HCT116 (cell line): ENCODE results near the gene SPP2. TPM values are rescaled to one million over a fixed set of nuclear protein-coding genes. Genes with fewer than 3 reads are reported as not detected.

Experiments used
- ATAC-seq: fragments of 200-7000 bp; cut with Tn5 transposase; 2 replicates; pipeline ENCODE4 v1.9.1; 2020; ENCODE audit warnings: mild to moderate bottlenecking, moderate library complexity
- BruUV-seq: library from RNA; stranded (reverse); fragments of 400-500 nt; replicated peaks from 2 replicates; lab custom pipeline; 2021; lab: Mats Ljungman, UMichigan
- CTCF ChIA-PET: fragments of 300-600 bp; sonication (Branson Sonifier 250); formaldehyde crosslinking; loops from one replicate; lab custom pipeline; 2021; ENCODE audit warnings: antibody characterized with exemption; lab: Charles Lee
- POLR2A ChIA-PET: fragments of 300-600, 350-600 bp; sonication (Branson Sonifier 250); formaldehyde crosslinking; loops from one replicate; lab custom pipeline; 2021; ENCODE audit warnings: antibody characterized with exemption; lab: Charles Lee
- RAD21 ChIA-PET, 2 experiments: fragments of 300-600 bp; sonication (Branson Sonifier 250); formaldehyde crosslinking; loops; one replicate each; lab custom pipeline; 2023; ENCODE audit warnings: low total read pairs in 2 of 2; ENCODE audit not compliant: uncharacterized antibody in 2 of 2, unreplicated experiment in 2 of 2, low non-redundant PET in 1 of 2; lab: Charles Lee
- DNase-seq: peaks from one replicate; pipeline ENCODE4 v3.0.0-alpha.2; 2010; ENCODE audit warnings: low read depth, low spot score
- H2AFZ ChIP-seq: fragments of 200-600 bp; shearing (Covaris generic), sonication (generic); 2 replicates; pipeline ENCODE4 v1.6.1; 2017; ENCODE audit warnings: low read depth, mixed run types, mixed read lengths, antibody characterized with exemption, low read length; ENCODE audit not compliant: poor library complexity, severe bottlenecking
- H3K27ac ChIP-seq: 2 replicates; pipeline ENCODE4 v1.5.1; 2012; ENCODE audit warnings: low read depth, low read length
- H3K27me3 ChIP-seq: fragments of 200-600 bp; sonication (generic); 2 replicates; pipeline ENCODE4 v1.6.1; 2016; ENCODE audit warnings: mixed run types, low read length, mixed read lengths; ENCODE audit not compliant: insufficient read depth
- H3K36me3 ChIP-seq, 2 experiments: fragments of 200-500 bp in 1 of 2; fragments of 200-600 bp in 1 of 2; sonication (Bioruptor generic) in 1 of 2; sonication (generic) in 1 of 2; 2 replicates each; pipeline versions ENCODE4 v1.5.1 to v1.6.1; 2014 to 2016; ENCODE audit warnings: low read length in 2 of 2, inconsistent platforms in 1 of 2, mixed read lengths in 1 of 2, mixed run types in 1 of 2; ENCODE audit not compliant: insufficient read depth in 2 of 2, control insufficient read depth in 1 of 2
- H3K4me1 ChIP-seq, 2 experiments: fragments of 200-600 bp in 1 of 2; sonication (generic) in 1 of 2; 2 replicates each; pipeline versions ENCODE4 v1.5.1 to v1.6.1; 2012 to 2017; ENCODE audit warnings: low read length in 2 of 2, inconsistent platforms in 1 of 2, mild to moderate bottlenecking in 1 of 2, mixed read lengths in 1 of 2, mixed run types in 1 of 2, moderate library complexity in 1 of 2; ENCODE audit not compliant: insufficient read depth in 2 of 2, control insufficient read depth in 1 of 2
- H3K4me2 ChIP-seq: fragments of 200-600 bp; sonication (generic); 2 replicates; pipeline ENCODE4 v1.6.1; 2017; ENCODE audit warnings: mixed run types, low read length, mixed read lengths
- H3K4me3 ChIP-seq, 2 experiments: fragments of 200-600 bp in 1 of 2; sonication (generic) in 1 of 2; replicated peaks in 1 of 2; 2 replicates each; pipeline ENCODE4 v1.5.1; 2011 to 2016; ENCODE audit warnings: low read length in 2 of 2, control low read depth in 1 of 2, low read depth in 1 of 2, mild to moderate bottlenecking in 1 of 2, mixed read lengths in 1 of 2, mixed run types in 1 of 2
- H3K79me2 ChIP-seq: fragments of 200-600 bp; sonication (generic); 2 replicates; pipeline ENCODE4 v1.6.1; 2017; ENCODE audit warnings: mild to moderate bottlenecking, mixed run types, low read length, moderate library complexity, mixed read lengths; ENCODE audit not compliant: insufficient read depth
- H3K9ac ChIP-seq: fragments of 200-600 bp; sonication (generic); 2 replicates; pipeline ENCODE4 v1.6.1; 2016; ENCODE audit warnings: low read length, mixed read lengths
- H3K9me2 ChIP-seq: fragments of 200-600 bp; sonication (generic), shearing (Covaris generic); 2 replicates; pipeline ENCODE4 v1.6.1; 2017; ENCODE audit warnings: mixed run types, mild to moderate bottlenecking, moderate library complexity; ENCODE audit not compliant: insufficient read depth
- H3K9me3 ChIP-seq, 2 experiments: fragments of 200-500 bp in 1 of 2; fragments of 200-600 bp in 1 of 2; sonication (Bioruptor generic) in 1 of 2; sonication (generic) in 1 of 2; 2 replicates each; pipeline ENCODE4 v1.6.1; 2014 to 2017; ENCODE audit warnings: low read length in 2 of 2, mixed read lengths in 2 of 2, inconsistent platforms in 1 of 2, low read depth in 1 of 2, mild to moderate bottlenecking in 1 of 2, mixed run types in 1 of 2, moderate library complexity in 1 of 2; ENCODE audit not compliant: control insufficient read depth in 1 of 2, insufficient read depth in 1 of 2
- H4K20me1 ChIP-seq: fragments of 200-600 bp; sonication (generic), shearing (Covaris generic); 2 replicates; pipeline ENCODE4 v1.6.1; 2017; ENCODE audit warnings: mixed run types, mild to moderate bottlenecking, moderate library complexity; ENCODE audit not compliant: insufficient read depth
- ATF3 ChIP-seq: IDR thresholded peaks from 2 replicates; pipeline ENCODE4 v1.6.1; 2012
- CBX3 ChIP-seq: IDR thresholded peaks from 2 replicates; pipeline ENCODE4 v1.6.1; 2012; ENCODE audit warnings: low read depth
- CEBPB ChIP-seq: IDR thresholded peaks from 2 replicates; pipeline ENCODE4 v1.6.1; 2012; ENCODE audit warnings: low read depth
- ELF1 ChIP-seq: IDR thresholded peaks from 2 replicates; pipeline ENCODE4 v1.6.1; 2012; ENCODE audit warnings: low read depth, borderline replicate concordance
- FOSL1 ChIP-seq: IDR thresholded peaks from 2 replicates; pipeline ENCODE4 v1.6.1; 2012; ENCODE audit warnings: low read depth
- JUND ChIP-seq: IDR thresholded peaks from 2 replicates; pipeline ENCODE4 v1.6.1; 2012
- POLR2A ChIP-seq: IDR thresholded peaks from 2 replicates; pipeline ENCODE4 v1.7.0; 2011; ENCODE audit warnings: borderline replicate concordance; ENCODE audit not compliant: insufficient read depth, insufficient read length; ENCODE audit errors: extremely low read depth
- POLR2AphosphoS5 ChIP-seq: IDR thresholded peaks from 2 replicates; pipeline ENCODE4 v1.6.1; 2011; ENCODE audit warnings: mild to moderate bottlenecking, low read depth, low read length, moderate library complexity
- REST ChIP-seq: IDR thresholded peaks from 2 replicates; pipeline ENCODE4 v1.6.1; 2012; ENCODE audit warnings: low read depth
- SP1 ChIP-seq: IDR thresholded peaks from 2 replicates; pipeline ENCODE4 v1.6.1; 2012; ENCODE audit warnings: low read depth
- SRF ChIP-seq: IDR thresholded peaks from 2 replicates; pipeline ENCODE4 v1.6.1; 2012; ENCODE audit warnings: low read depth
- ZBTB33 ChIP-seq: IDR thresholded peaks from 2 replicates; pipeline ENCODE4 v1.6.1; 2011; ENCODE audit warnings: mild to moderate bottlenecking, low read length, moderate library complexity; ENCODE audit not compliant: insufficient replicate concordance; ENCODE audit errors: extremely low read depth
- ZNF274 ChIP-seq: fragments of 200-500 bp; sonication (Bioruptor generic); IDR thresholded peaks from 2 replicates; pipeline ENCODE4 v1.6.1; 2014; ENCODE audit warnings: mild to moderate bottlenecking, low read depth, low read length, inconsistent platforms
- intact Hi-C: fragments of 100-400 bp; cut with micrococcal nuclease; formaldehyde crosslinking; loops from 2 replicates; pipeline ENCODE4 v1.10.0; 2022
- total RNA-seq: library from RNA; stranded (reverse); gene quantifications from one replicate; pipeline ENCODE4 v1.2.1, GENCODE V29; 2021; ENCODE audit not compliant: unreplicated experiment

Gene SPP2
- total RNA-seq, 1 experiment from 2014 or later = not detected

- Histone ChIP-seq H3K9ac (no peak overlapping the region), H3K27ac (no peak overlapping the region), H3K4me3 (no peak overlapping the region), H3K9me3 (no peaks in the 10 kb centered on the region), H3K9me2 (no peaks in the 10 kb centered on the region), H2AFZ (no peak overlapping the region), H3K27me3 (no peaks in the 10 kb centered on the region), H3K79me2 (no peaks in the 10 kb centered on the region), H3K4me2 (no peak overlapping the region), H4K20me1 (no peaks in the 10 kb centered on the region), H3K4me1 (peaks cover 3 to 11% of the 10 kb centered on the region in 2 experiments; a peak in 1 of 4 replicates), H3K36me3 (no peaks in the 10 kb centered on the region)
- ChIA-PET POLR2A (no interaction called here), RAD21 (no interaction called here), CTCF (no interaction called here)
- DNase-seq (no peak), ATAC-seq (no peak)
- intact Hi-C loops = no loop called here
- no TSS peak for BruUV-seq
- TF ChIP-seq POLR2AphosphoS5 = no peak
- no peak for TF ChIP-seq ATF3
These were observed 48.2 kb downstream of the SPP2 start for GRCh38 chr2:234098681-234099080.

- H3K9me2 ChIP-seq = no peaks in the 10 kb centered on the region
- ChIA-PET RAD21 (no interaction called here), POLR2A (no interaction called here), CTCF (no interaction called here)
- ATAC-seq = no peak
- H3K4me3 ChIP-seq = no peak overlapping the region
- H3K4me2 ChIP-seq = no peak overlapping the region
- no peaks in the 10 kb centered on the region for H4K20me1 ChIP-seq
- no peaks in the 10 kb centered on the region for H3K79me2 ChIP-seq
- H3K36me3 ChIP-seq = no peaks in the 10 kb centered on the region
- TF ChIP-seq ZBTB33 (no peak), JUND (no peak), POLR2A (no peak), ATF3 (no peak), CBX3 (no peak), REST (no peak), POLR2AphosphoS5 (no peak), ZNF274 (no peak), SP1 (no peak), SRF (no peak), CEBPB (no peak), FOSL1 (no peak), ELF1 (no peak)
- no peaks in the 10 kb centered on the region for H3K27me3 ChIP-seq
- H3K9ac ChIP-seq = no peak overlapping the region
- no peak for DNase-seq
- H2AFZ ChIP-seq = no peak overlapping the region
- intact Hi-C loops = no loop called here
- H3K4me1 ChIP-seq = peaks cover 3 to 11% of the 10 kb centered on the region in 2 experiments; a peak in 1 of 4 replicates
- no TSS peak for BruUV-seq
- no peak overlapping the region for H3K27ac ChIP-seq
- no peaks in the 10 kb centered on the region for H3K9me3 ChIP-seq
These were observed 48.8 kb downstream of the SPP2 start for GRCh38 chr2:234099266-234099665.
